Activated CD4-positive, alpha-beta T cell treated with anti-CD3 and anti-CD28 coated beads for 24 hours (primary cell): ENCODE data around the gene VASP.
A peak's percentile ranks its signal among the peaks of the same experiment; 100 is the strongest.

ENCODE experiments used
- DNase-seq, 2 donors: peaks; one replicate each; pipeline ENCODE4 v3.0.0-alpha.2; 2020; ENCODE audit warnings: low read depth in 2 of 2

VASP gene

GRCh38 chr19:45473682-45474605 lies 33.3 kb upstream of the VASP start:
- no peak for DNase-seq

GRCh38 chr19:45474606-45475521 lies 32.4 kb upstream of the VASP start:
- DNase-seq, result no peak

- DNase-seq, result no peak
Measured at GRCh38 chr19:45475537-45476291, 31.6 kb upstream of the VASP start.

- DNase-seq, result no peak
Measured at GRCh38 chr19:45476304-45476703, 31.0 kb upstream of the VASP start.

GRCh38 chr19:45477186-45477585 lies 30.1 kb upstream of the VASP start:
- DNase-seq, result no peak

- no peak for DNase-seq
Measured at GRCh38 chr19:45477713-45478453, 29.4 kb upstream of the VASP start.

- peak; percentile 88 to 91 for DNase-seq
Measured at GRCh38 chr19:45478454-45479238, 28.6 kb upstream of the VASP start.

- no peak for DNase-seq
Measured at GRCh38 chr19:45483033-45483432, 24.2 kb upstream of the VASP start.

GRCh38 chr19:45484273-45484945 lies 22.9 kb upstream of the VASP start:
- DNase-seq, result no peak

GRCh38 chr19:45485305-45486077 lies 21.8 kb upstream of the VASP start:
- peak; percentile 96 to 99 for DNase-seq

GRCh38 chr19:45488708-45489107 lies 18.6 kb upstream of the VASP start:
- no peak for DNase-seq

GRCh38 chr19:45489216-45489855 lies 17.9 kb upstream of the VASP start:
- DNase-seq, result no peak

- no peak for DNase-seq
Measured at GRCh38 chr19:45492137-45492626, 15.1 kb upstream of the VASP start.

- no peak for DNase-seq
Measured at GRCh38 chr19:45492627-45493470, 14.4 kb upstream of the VASP start.

- DNase-seq, result no peak
Measured at GRCh38 chr19:45494261-45494916, 12.9 kb upstream of the VASP start.

- DNase-seq, result no peak
Measured at GRCh38 chr19:45495178-45495577, 12.1 kb upstream of the VASP start.
